ENCODE measurements around the gene CDC20B.
"Not testable (repeated sequence)": the region's sequence is repeated elsewhere in the genome, so short reads cannot be mapped to it uniquely, and the experiment has no call there.

The CDC20B gene

GRCh38 chr5:55162666-55163065 lies 10.3 kb downstream of the CDC20B start:
- DNase-seq (ENCODE audit: low read depth in 4 of 4, low spot score in 1 of 4) = no peak

- DNase-seq (ENCODE audit: low read depth in 4 of 4, low spot score in 1 of 4) = no peak
These were observed 12.3 kb downstream of the CDC20B start for GRCh38 chr5:55160493-55161209.

GRCh38 chr5:55159763-55160492 lies 13.0 kb downstream of the CDC20B start, which contains the start of gene GPX8:
TSS of gene GPX8 (plus strand) at chr5:55160171. CDS start at chr5:55160193, 22 bp downstream.
- DNase-seq (ENCODE audit: low read depth in 4 of 4, low spot score in 1 of 4) = no peak

- no peak for DNase-seq (ENCODE audit: low read depth in 4 of 4, low spot score in 1 of 4)
These were observed 18.1 kb downstream of the CDC20B start for GRCh38 chr5:55154873-55155272.

- DNase-seq (ENCODE audit: low read depth in 4 of 4, low spot score in 1 of 4) = no peak
These were observed 20.8 kb downstream of the CDC20B start for GRCh38 chr5:55151923-55152842.

- DNase-seq (ENCODE audit: low read depth in 4 of 4, low spot score in 1 of 4) = no peak
These were observed 23.6 kb downstream of the CDC20B start for GRCh38 chr5:55149308-55149795.

- peak; percentile 53 to 75 (median 68) for DNase-seq (ENCODE audit: low read depth in 4 of 4, low spot score in 1 of 4)
These were observed 26.3 kb downstream of the CDC20B start for GRCh38 chr5:55146543-55147151.

- no peak for DNase-seq (ENCODE audit: low read depth in 4 of 4, low spot score in 1 of 4)
These were observed 26.9 kb downstream of the CDC20B start for GRCh38 chr5:55146080-55146479.

GRCh38 chr5:55143624-55144023 lies 29.4 kb downstream of the CDC20B start:
- DNase-seq (ENCODE audit: low read depth in 4 of 4, low spot score in 1 of 4) = no peak

GRCh38 chr5:55141945-55142690 lies 30.9 kb downstream of the CDC20B start:
- no peak for DNase-seq (ENCODE audit: low read depth in 4 of 4, low spot score in 1 of 4)

- no peak for DNase-seq (ENCODE audit: low read depth in 4 of 4, low spot score in 1 of 4)
These were observed 31.9 kb downstream of the CDC20B start for GRCh38 chr5:55140908-55141665.

GRCh38 chr5:55136521-55136920 lies 36.5 kb downstream of the CDC20B start:
- DNase-seq (ENCODE audit: low read depth in 4 of 4, low spot score in 1 of 4) = no peak

- no peak for DNase-seq (ENCODE audit: low read depth in 4 of 4, low spot score in 1 of 4)
These were observed 38.8 kb downstream of the CDC20B start for GRCh38 chr5:55134053-55134722.

GRCh38 chr5:55123365-55123764 lies 49.6 kb downstream of the CDC20B start:
- no peak for DNase-seq (ENCODE audit: low read depth in 4 of 4, low spot score in 1 of 4)

- DNase-seq (ENCODE audit: low read depth in 4 of 4, low spot score in 1 of 4) = no peak
These were observed 58.9 kb downstream of the CDC20B start for GRCh38 chr5:55114061-55114460.

- DNase-seq (ENCODE audit: low read depth in 4 of 4, low spot score in 1 of 4) = no peak
These were observed 59.6 kb downstream of the CDC20B start for GRCh38 chr5:55113327-55113726.

- no peak for DNase-seq (ENCODE audit: low read depth in 4 of 4, low spot score in 1 of 4)
These were observed 62.8 kb downstream of the CDC20B start for GRCh38 chr5:55110217-55110616.

GRCh38 chr5:55108661-55109060 lies 64.3 kb downstream of the CDC20B start:
- no peak for DNase-seq (ENCODE audit: low read depth in 4 of 4, low spot score in 1 of 4)

GRCh38 chr5:55105976-55106375 lies 67.0 kb downstream of the CDC20B start:
- not testable (repeated sequence) for DNase-seq (ENCODE audit: low read depth in 4 of 4, low spot score in 1 of 4)

Data from stimulated activated CD4-positive, alpha-beta T cell treated with anti-CD3 and anti-CD28 coated beads, Interleukin-1b, Interleukin-23, amount 100 ng/mL, for 24 hours (primary cell).